Activated naive CD4-positive, alpha-beta T cell treated with anti-CD3 and anti-CD28 coated beads, Interleukin-2, amount 10 ng/mL, durations not matched to agents 7 days and 5 days (primary cell): ENCODE measurements around the gene CDC42BPA.
"Not testable (repeated sequence)": the region's sequence is repeated elsewhere in the genome, so short reads cannot be mapped to it uniquely, and the experiment has no call there.

Experiments used
- CTCF ChIA-PET: fragments of 350-600 bp; sonication (Branson Sonifier 250); formaldehyde crosslinking; loops from one replicate; lab custom pipeline; 2021; ENCODE audit warnings: antibody characterized with exemption; lab: Charles Lee
- DNase-seq: peaks from one replicate; pipeline ENCODE4 v3.0.0-alpha.2; 2020
- H3K27ac Mint-ChIP-seq: one replicate; pipeline ENCODE4 v1.8.0; 2021; ENCODE audit warnings: mild to moderate bottlenecking, moderate library complexity, mixed read lengths
- H3K27me3 Mint-ChIP-seq: one replicate; pipeline ENCODE4 v1.8.0; 2021; ENCODE audit warnings: mild to moderate bottlenecking, mixed read lengths
- H3K36me3 Mint-ChIP-seq: one replicate; pipeline ENCODE4 v1.8.0; 2021; ENCODE audit warnings: mixed read lengths
- H3K4me1 Mint-ChIP-seq: one replicate; pipeline ENCODE4 v1.8.0; 2021; ENCODE audit warnings: mixed read lengths
- H3K4me3 Mint-ChIP-seq: one replicate; pipeline ENCODE4 v1.8.0; 2021; ENCODE audit warnings: mild to moderate bottlenecking, moderate library complexity, mixed read lengths
- H3K9me3 Mint-ChIP-seq: one replicate; pipeline ENCODE4 v1.8.0; 2021; ENCODE audit warnings: mixed read lengths

Gene CDC42BPA

GRCh38 chr1:227152525-227152924, 165.8 kb downstream of the CDC42BPA start:
- no peak overlapping the region for H3K27ac Mint-ChIP-seq
- H3K4me3 Mint-ChIP-seq, result no peak overlapping the region
- peaks cover 4% of the 10 kb centered on the region for H3K27me3 Mint-ChIP-seq
- CTCF ChIA-PET, result no interaction called here
- no peaks in the 10 kb centered on the region for H3K9me3 Mint-ChIP-seq
- H3K4me1 Mint-ChIP-seq, result no peaks in the 10 kb centered on the region
- H3K36me3 Mint-ChIP-seq, result no peaks in the 10 kb centered on the region
- no peak for DNase-seq

- no peak overlapping the region for H3K4me3 Mint-ChIP-seq
- no peak overlapping the region for H3K27ac Mint-ChIP-seq
- H3K36me3 Mint-ChIP-seq, result no peaks in the 10 kb centered on the region
- CTCF ChIA-PET, result interaction anchor here (0.7 kb wide), 1 partner anchor 27 kb away, joined by 3 read pairs; no protein-coding TSS in a partner anchor
- no peaks in the 10 kb centered on the region for H3K9me3 Mint-ChIP-seq
- H3K4me1 Mint-ChIP-seq, result no peaks in the 10 kb centered on the region
- no peak for DNase-seq
- H3K27me3 Mint-ChIP-seq, result no peaks in the 10 kb centered on the region
Observed at GRCh38 chr1:227140376-227140775, 177.9 kb downstream of the CDC42BPA start.

GRCh38 chr1:227136210-227136820, 182.0 kb downstream of the CDC42BPA start:
- no peaks in the 10 kb centered on the region for H3K4me1 Mint-ChIP-seq
- no peaks in the 10 kb centered on the region for H3K36me3 Mint-ChIP-seq
- no peak for DNase-seq
- H3K27ac Mint-ChIP-seq, result no peak overlapping the region
- H3K9me3 Mint-ChIP-seq, result no peaks in the 10 kb centered on the region
- no peaks in the 10 kb centered on the region for H3K27me3 Mint-ChIP-seq
- no peak overlapping the region for H3K4me3 Mint-ChIP-seq
- CTCF ChIA-PET, result no interaction called here

GRCh38 chr1:227134686-227135314, 183.5 kb downstream of the CDC42BPA start:
- Mint-ChIP-seq H3K36me3 (no peaks in the 10 kb centered on the region), H3K4me1 (no peaks in the 10 kb centered on the region), H3K27me3 (no peaks in the 10 kb centered on the region), H3K27ac (no peak overlapping the region), H3K9me3 (no peaks in the 10 kb centered on the region), H3K4me3 (no peak overlapping the region)
- DNase-seq, result no peak
- CTCF ChIA-PET, result no interaction called here

- H3K4me3 Mint-ChIP-seq, DNase-seq, H3K9me3 Mint-ChIP-seq, H3K4me1 Mint-ChIP-seq, H3K36me3 Mint-ChIP-seq, CTCF ChIA-PET, H3K27ac Mint-ChIP-seq, H3K27me3 Mint-ChIP-seq: not testable (repeated sequence)
Observed at GRCh38 chr1:227132695-227133094, 185.6 kb downstream of the CDC42BPA start.

GRCh38 chr1:227131193-227131592, 187.1 kb downstream of the CDC42BPA start:
- DNase-seq, result no peak
- Mint-ChIP-seq H3K27ac (no peak overlapping the region), H3K9me3 (no peaks in the 10 kb centered on the region), H3K4me1 (no peaks in the 10 kb centered on the region), H3K36me3 (no peaks in the 10 kb centered on the region), H3K27me3 (peaks cover 2% of the 10 kb centered on the region), H3K4me3 (no peak overlapping the region)
- CTCF ChIA-PET, result interaction anchor here (1.1 kb wide), 1 partner anchor 542 kb away, joined by 3 read pairs; no protein-coding TSS in a partner anchor

- CTCF ChIA-PET, result no interaction called here
- no peak overlapping the region for H3K4me3 Mint-ChIP-seq
- no peak for DNase-seq
- no peaks in the 10 kb centered on the region for H3K9me3 Mint-ChIP-seq
- no peaks in the 10 kb centered on the region for H3K36me3 Mint-ChIP-seq
- H3K27me3 Mint-ChIP-seq, result peaks cover 4% of the 10 kb centered on the region
- H3K27ac Mint-ChIP-seq, result no peak overlapping the region
- no peaks in the 10 kb centered on the region for H3K4me1 Mint-ChIP-seq
Observed at GRCh38 chr1:227127891-227128290, 190.4 kb downstream of the CDC42BPA start.

GRCh38 chr1:227125929-227126545, 192.3 kb downstream of the CDC42BPA start:
- H3K9me3 Mint-ChIP-seq, result no peaks in the 10 kb centered on the region
- no peaks in the 10 kb centered on the region for H3K4me1 Mint-ChIP-seq
- H3K27me3 Mint-ChIP-seq, result peaks cover 4% of the 10 kb centered on the region
- H3K36me3 Mint-ChIP-seq, result no peaks in the 10 kb centered on the region
- CTCF ChIA-PET, result no interaction called here
- DNase-seq, result no peak
- no peak overlapping the region for H3K27ac Mint-ChIP-seq
- H3K4me3 Mint-ChIP-seq, result no peak overlapping the region

- CTCF ChIA-PET, result no interaction called here
- Mint-ChIP-seq H3K4me3 (no peak overlapping the region), H3K4me1 (no peaks in the 10 kb centered on the region), H3K36me3 (no peaks in the 10 kb centered on the region), H3K9me3 (no peaks in the 10 kb centered on the region), H3K27ac (no peak overlapping the region), H3K27me3 (peaks cover 9% of the 10 kb centered on the region)
- DNase-seq, result no peak
Observed at GRCh38 chr1:227124473-227124872, 193.8 kb downstream of the CDC42BPA start.

- Mint-ChIP-seq H3K27me3 (peaks cover 10% of the 10 kb centered on the region), H3K9me3 (no peaks in the 10 kb centered on the region), H3K4me1 (no peaks in the 10 kb centered on the region), H3K36me3 (no peaks in the 10 kb centered on the region), H3K4me3 (no peak overlapping the region), H3K27ac (no peak overlapping the region)
- no peak for DNase-seq
- CTCF ChIA-PET, result no interaction called here
Observed at GRCh38 chr1:227120826-227121225, 197.5 kb downstream of the CDC42BPA start.

GRCh38 chr1:227112538-227112937, 205.8 kb downstream of the CDC42BPA start:
- CTCF ChIA-PET, result no interaction called here
- no peak overlapping the region for H3K4me3 Mint-ChIP-seq
- no peaks in the 10 kb centered on the region for H3K4me1 Mint-ChIP-seq
- peaks cover 5% of the 10 kb centered on the region for H3K27me3 Mint-ChIP-seq
- H3K27ac Mint-ChIP-seq, result no peak overlapping the region
- DNase-seq, result no peak
- no peaks in the 10 kb centered on the region for H3K36me3 Mint-ChIP-seq
- H3K9me3 Mint-ChIP-seq, result no peaks in the 10 kb centered on the region

GRCh38 chr1:227111782-227112181, 206.5 kb downstream of the CDC42BPA start:
- no peak for DNase-seq
- H3K4me1 Mint-ChIP-seq, result no peaks in the 10 kb centered on the region
- H3K27me3 Mint-ChIP-seq, result peaks cover 3% of the 10 kb centered on the region
- CTCF ChIA-PET, result no interaction called here
- no peak overlapping the region for H3K27ac Mint-ChIP-seq
- no peaks in the 10 kb centered on the region for H3K9me3 Mint-ChIP-seq
- no peak overlapping the region for H3K4me3 Mint-ChIP-seq
- no peaks in the 10 kb centered on the region for H3K36me3 Mint-ChIP-seq

GRCh38 chr1:227105291-227105690, 213.0 kb downstream of the CDC42BPA start:
- H3K4me1 Mint-ChIP-seq, H3K9me3 Mint-ChIP-seq, H3K36me3 Mint-ChIP-seq, DNase-seq, H3K27me3 Mint-ChIP-seq, CTCF ChIA-PET, H3K27ac Mint-ChIP-seq, H3K4me3 Mint-ChIP-seq: not testable (repeated sequence)

- no peaks in the 10 kb centered on the region for H3K9me3 Mint-ChIP-seq
- no peaks in the 10 kb centered on the region for H3K36me3 Mint-ChIP-seq
- H3K27me3 Mint-ChIP-seq, result no peaks in the 10 kb centered on the region
- no peak overlapping the region for H3K4me3 Mint-ChIP-seq
- DNase-seq, result no peak
- no peak overlapping the region for H3K27ac Mint-ChIP-seq
- CTCF ChIA-PET, result interaction anchor here (0.7 kb wide), 1 partner anchor 62 kb away, joined by 3 read pairs; no protein-coding TSS in a partner anchor
- no peaks in the 10 kb centered on the region for H3K4me1 Mint-ChIP-seq
Observed at GRCh38 chr1:227102056-227102455, 216.2 kb downstream of the CDC42BPA start.
